BLaER1 treated with 17β-estradiol and CSF1 and Interleukin-3, amounts not matched to agents 10 nM and 100 nM (cell line): ENCODE measurements around the gene NOC3L.

Source experiments
- H3K27ac ChIP-seq, 11 experiments: shearing (Covaris generic); formaldehyde crosslinking; 2 replicates each; pipeline ENCODE4 v1.8.1; 2022
- H3K27me3 ChIP-seq, 11 experiments: shearing (Covaris generic); formaldehyde crosslinking; 2 replicates each; pipeline ENCODE4 v1.8.1; 2022
- H3K36me3 ChIP-seq, 11 experiments: shearing (Covaris generic); formaldehyde crosslinking; 2 replicates each; pipeline ENCODE4 v1.8.1; 2022
- H3K4me1 ChIP-seq, 10 experiments: shearing (Covaris generic); formaldehyde crosslinking; 2 replicates each; pipeline ENCODE4 v1.8.1; 2022
- H3K4me2 ChIP-seq, 11 experiments: shearing (Covaris generic); formaldehyde crosslinking; 2 replicates each; pipeline ENCODE4 v1.8.1; 2022
- H3K4me3 ChIP-seq, 10 experiments: shearing (Covaris generic); formaldehyde crosslinking; 2 replicates each; pipeline ENCODE4 v1.8.1; 2022
- H3K9ac ChIP-seq, 11 experiments: shearing (Covaris generic); formaldehyde crosslinking; 2 replicates each; pipeline ENCODE4 v1.8.1; 2022
- H3K9me3 ChIP-seq, 11 experiments: shearing (Covaris generic); formaldehyde crosslinking; replicated peaks in 1 of 11; 2 replicates each; pipeline ENCODE4 v1.8.1; 2022
- H4K20me1 ChIP-seq, 11 experiments: shearing (Covaris generic); formaldehyde crosslinking; 2 replicates each; pipeline ENCODE4 v1.8.1; 2022
- Cebpa-rat ChIP-seq, 11 experiments: shearing (Covaris generic); IDR thresholded peaks; 2 replicates each; pipeline ENCODE4 v1.8.1; 2022

The NOC3L gene, protein sequence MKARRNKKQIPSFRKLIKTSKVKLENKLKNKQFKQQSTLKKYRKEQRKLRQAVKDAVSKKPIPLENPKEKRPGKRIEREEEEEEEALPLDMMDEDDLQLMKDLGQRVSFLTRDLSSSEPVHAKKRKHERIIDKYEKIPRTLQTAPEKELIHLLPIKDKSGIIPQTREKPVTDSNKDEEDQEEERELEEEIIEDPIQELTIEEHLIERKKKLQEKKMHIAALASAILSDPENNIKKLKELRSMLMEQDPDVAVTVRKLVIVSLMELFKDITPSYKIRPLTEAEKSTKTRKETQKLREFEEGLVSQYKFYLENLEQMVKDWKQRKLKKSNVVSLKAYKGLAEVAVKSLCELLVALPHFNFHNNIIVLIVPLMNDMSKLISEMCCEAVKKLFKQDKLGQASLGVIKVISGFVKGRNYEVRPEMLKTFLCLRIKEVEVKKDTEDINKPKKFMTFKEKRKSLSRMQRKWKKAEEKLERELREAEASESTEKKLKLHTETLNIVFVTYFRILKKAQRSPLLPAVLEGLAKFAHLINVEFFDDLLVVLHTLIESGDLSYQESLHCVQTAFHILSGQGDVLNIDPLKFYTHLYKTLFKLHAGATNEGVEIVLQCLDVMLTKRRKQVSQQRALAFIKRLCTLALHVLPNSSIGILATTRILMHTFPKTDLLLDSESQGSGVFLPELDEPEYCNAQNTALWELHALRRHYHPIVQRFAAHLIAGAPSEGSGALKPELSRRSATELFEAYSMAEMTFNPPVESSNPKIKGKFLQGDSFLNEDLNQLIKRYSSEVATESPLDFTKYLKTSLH

DNA sequence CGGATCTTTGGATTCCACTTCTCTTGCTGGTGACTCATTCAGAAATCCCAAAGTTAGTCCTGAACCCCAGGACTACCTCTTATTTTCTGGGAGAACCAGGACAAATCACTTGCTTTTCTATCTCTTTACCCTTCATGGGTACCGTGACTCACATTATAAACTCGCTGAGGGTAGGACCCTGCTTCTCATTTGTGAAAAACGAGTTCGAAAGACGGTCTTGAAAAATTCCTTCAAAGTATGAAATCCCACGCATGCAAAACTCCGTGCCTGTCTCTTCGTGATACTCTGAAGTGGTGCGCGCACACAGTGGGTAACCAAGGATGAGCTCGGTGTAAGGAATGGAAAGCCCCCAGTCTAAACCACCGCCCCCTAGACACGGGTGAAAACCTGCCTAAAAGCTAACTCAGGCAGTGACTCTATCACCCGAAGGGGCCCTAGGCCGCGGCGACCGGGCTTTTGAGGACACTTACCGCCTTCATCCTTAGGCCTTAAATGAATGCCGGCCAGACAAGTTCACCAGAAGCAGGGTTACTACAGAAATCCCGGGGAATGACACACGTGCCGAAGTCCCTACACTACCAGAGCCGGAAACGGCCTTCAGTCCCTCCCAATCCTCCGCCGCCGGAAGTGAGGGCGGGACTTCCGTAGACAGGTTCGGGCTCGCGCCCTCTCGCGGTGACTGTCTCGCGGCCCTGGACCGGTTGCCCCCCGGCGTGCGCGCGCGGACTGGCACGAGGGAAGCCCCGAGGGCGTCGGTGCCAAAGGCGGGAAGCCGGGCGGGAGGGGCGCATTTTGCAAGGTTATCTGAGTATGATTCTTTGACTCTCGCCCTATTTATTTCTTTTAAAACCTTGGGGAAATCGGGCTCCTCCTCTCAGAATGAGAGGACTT, at the start of gene NOC3L:
Gene NOC3L (minus strand): TSS at position 580 of the 891 bp plus-strand sequence. CDS start 101 bp downstream, at position 479.
- H3K4me3 ChIP-seq = peak within 1 kb of the TSS; percentile 65 to 80 (median 72)
- peak within 1 kb of the TSS; percentile 71 to 84 (median 78) for H3K9ac ChIP-seq
- peaks cover under 1 to 39% (median 35%) of the 10 kb centered on the region in 11 experiments; a peak in 21 of 22 replicates for H3K36me3 ChIP-seq
- H3K27ac ChIP-seq = peak within 1 kb of the TSS; percentile 38 to 78 (median 74); a peak in 21 of 22 replicates
- no peaks in the 10 kb centered on the region; a peak in 1 of 22 replicates for H3K27me3 ChIP-seq
- peak within 1 kb of the TSS; percentile 62 to 85 (median 79) for H3K4me2 ChIP-seq
- peaks cover 0 to 20% (median 4%) of the 10 kb centered on the region in 11 experiments; a peak in 6 of 22 replicates for H4K20me1 ChIP-seq
- TF ChIP-seq Cebpa-rat (IDR thresholded peaks at IDR 0.05) = no peak
- H3K9me3 ChIP-seq = peaks cover 0 to 23% (median 11%) of the 10 kb centered on the region in 11 experiments; a peak in 15 of 22 replicates
- H3K4me1 ChIP-seq = peaks cover 9 to 28% (median 15%) of the 10 kb centered on the region in 10 experiments; a peak in 19 of 20 replicates

DNA sequence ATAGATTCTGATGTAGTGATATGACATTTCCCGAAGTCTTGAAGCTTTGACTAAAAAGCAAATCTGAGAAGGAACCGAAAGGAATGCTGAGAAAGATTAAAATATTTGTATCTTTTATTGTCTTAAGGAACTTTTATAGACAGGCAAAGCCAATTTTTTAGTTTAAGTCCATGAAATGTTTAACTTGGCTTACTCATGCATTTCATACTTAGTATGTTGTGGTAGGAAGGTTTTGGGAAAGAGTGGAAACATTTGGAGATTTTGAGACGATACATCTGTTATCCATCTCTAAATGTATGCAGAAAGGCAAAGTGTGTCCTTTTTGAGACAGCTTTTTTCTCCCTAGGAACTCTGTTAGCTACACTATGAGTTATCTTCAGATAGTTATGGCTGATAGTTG, 49.7 kb upstream of the NOC3L start:
- Histone ChIP-seq H3K36me3 (no peaks in the 10 kb centered on the region), H3K4me3 (no peak overlapping the region), H3K4me1 (peaks cover 0 to 38% (median 0%) of the 10 kb centered on the region in 10 experiments; a peak in 3 of 20 replicates), H4K20me1 (peaks cover 0 to 23% (median 0%) of the 10 kb centered on the region in 11 experiments; a peak in 7 of 22 replicates), H3K9ac (no peak overlapping the region), H3K9me3 (no peaks in the 10 kb centered on the region), H3K27me3 (no peaks in the 10 kb centered on the region), H3K27ac (no peak overlapping the region), H3K4me2 (peak overlapping the region in 2 of 11 experiments; percentile 47 to 52; a peak in 3 of 22 replicates)
- no peak for TF ChIP-seq Cebpa-rat (IDR thresholded peaks at IDR 0.05)

DNA sequence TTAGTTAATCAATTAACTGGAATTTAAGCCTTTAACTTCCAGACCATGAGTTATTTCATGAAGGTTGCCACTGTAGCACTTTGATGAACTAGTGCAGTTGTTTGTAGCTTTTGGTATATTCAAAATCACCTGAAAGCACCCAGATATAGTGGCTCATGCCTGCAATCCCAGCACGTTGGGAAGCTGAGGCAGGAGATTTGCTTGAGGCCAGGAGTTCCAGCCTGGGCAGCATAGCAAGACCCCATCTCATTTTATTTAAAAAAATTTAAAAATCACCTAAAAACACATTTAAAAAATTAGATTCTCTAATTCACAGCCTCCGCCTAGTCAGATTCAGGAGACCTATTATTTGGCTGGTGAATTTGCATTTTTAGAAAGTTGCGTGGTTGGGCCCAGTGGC, 48.6 kb upstream of the NOC3L start:
- no peak overlapping the region for H3K9ac ChIP-seq
- H4K20me1 ChIP-seq = peaks cover 0 to 24% (median 0%) of the 10 kb centered on the region in 11 experiments; a peak in 8 of 22 replicates
- H3K27ac ChIP-seq = no peak overlapping the region
- H3K4me3 ChIP-seq = no peak overlapping the region
- no peak overlapping the region for H3K4me2 ChIP-seq
- H3K9me3 ChIP-seq = no peaks in the 10 kb centered on the region
- peaks cover 0 to 34% (median 0%) of the 10 kb centered on the region in 10 experiments; a peak in 3 of 20 replicates for H3K4me1 ChIP-seq
- H3K27me3 ChIP-seq = no peaks in the 10 kb centered on the region; a peak in 1 of 22 replicates
- H3K36me3 ChIP-seq = no peaks in the 10 kb centered on the region
- no peak for TF ChIP-seq Cebpa-rat (IDR thresholded peaks at IDR 0.05)

DNA sequence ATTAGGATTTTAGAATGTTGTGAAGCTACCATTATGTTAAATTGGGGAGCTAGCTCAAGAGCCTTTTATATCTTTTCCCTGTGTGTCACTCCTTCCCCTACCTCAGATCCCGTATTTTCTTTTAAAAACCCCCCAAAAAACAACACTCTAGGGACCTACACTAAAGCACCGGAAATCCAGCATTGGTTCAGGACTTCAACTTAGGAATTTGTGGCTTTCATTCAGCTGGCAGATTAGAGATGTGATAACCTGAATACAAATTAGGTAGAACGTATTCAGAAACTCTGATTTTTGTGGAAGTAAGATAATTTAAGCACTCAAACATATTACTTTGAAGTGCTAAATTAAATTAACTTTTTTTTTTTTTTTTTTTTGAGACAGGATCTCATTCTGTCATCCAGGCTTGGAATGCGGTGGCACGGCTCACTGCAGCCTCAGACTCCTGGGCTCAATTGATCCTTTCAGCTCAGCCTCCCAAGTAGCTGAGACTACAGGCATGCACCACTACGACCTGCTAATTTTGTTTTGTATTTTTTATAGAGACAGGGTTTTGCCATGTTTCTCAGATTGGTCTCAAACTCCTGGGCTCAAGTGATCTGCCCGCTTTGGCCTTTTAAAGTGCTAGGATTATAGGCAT, 46.4 kb upstream of the NOC3L start:
- Histone ChIP-seq H4K20me1 (peaks cover 0 to 16% (median 0%) of the 10 kb centered on the region in 11 experiments; a peak in 8 of 22 replicates), H3K9ac (no peak overlapping the region), H3K27ac (no peak overlapping the region), H3K9me3 (no peaks in the 10 kb centered on the region), H3K27me3 (peaks cover 9 to 15% (median 10%) of the 10 kb centered on the region in 11 experiments), H3K4me3 (no peak overlapping the region), H3K4me1 (peaks cover 6 to 45% (median 7%) of the 10 kb centered on the region in 10 experiments; a peak in 17 of 20 replicates), H3K36me3 (no peaks in the 10 kb centered on the region), H3K4me2 (no peak overlapping the region)
- TF ChIP-seq Cebpa-rat (IDR thresholded peaks at IDR 0.05) = no peak

DNA sequence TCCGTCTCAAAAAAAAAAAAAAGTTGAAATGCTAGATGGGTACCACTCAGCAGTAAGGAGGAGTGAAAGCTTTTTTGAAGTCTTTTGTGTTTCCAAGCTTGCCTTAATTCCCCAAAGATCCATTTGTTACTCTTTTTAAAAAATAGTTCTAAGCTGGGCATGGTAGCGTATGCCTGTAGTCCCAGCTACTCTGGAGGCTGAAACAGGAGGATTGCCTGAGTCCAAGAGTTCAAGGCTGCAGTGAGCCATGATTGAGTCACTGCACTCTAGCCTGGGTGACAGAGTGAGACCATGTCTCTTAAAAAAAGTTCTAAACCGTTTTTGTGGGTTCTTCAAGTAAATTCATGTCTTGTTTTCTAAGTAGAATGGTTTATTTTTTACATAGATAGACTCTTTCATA, 44.9 kb upstream of the NOC3L start:
- Histone ChIP-seq H3K27ac (no peak overlapping the region), H3K4me1 (peaks cover 7 to 33% (median 9%) of the 10 kb centered on the region in 10 experiments; a peak in 17 of 20 replicates)
- TF ChIP-seq Cebpa-rat (IDR thresholded peaks at IDR 0.05) = no peak

DNA sequence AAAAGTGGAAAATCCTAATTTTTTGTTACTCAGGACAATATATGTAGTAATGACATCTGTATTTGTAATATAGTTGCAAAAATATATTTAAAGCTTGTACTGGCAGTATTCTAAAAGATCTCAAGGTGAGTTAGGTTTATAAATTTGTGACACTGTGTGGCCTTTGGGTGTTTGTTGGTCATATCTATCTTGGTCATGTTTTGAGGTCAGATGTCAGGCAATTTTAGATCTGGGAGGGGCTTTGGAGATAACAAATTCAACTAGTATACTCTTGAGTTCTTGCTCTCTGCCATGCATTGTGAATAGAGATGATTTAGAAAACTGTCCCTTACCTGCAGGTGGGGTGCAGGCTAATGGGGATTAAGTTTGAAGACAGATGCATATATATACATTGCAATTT, 42.7 kb upstream of the NOC3L start:
- no peaks in the 10 kb centered on the region for H3K36me3 ChIP-seq
- H3K27ac ChIP-seq = no peak overlapping the region
- H3K4me1 ChIP-seq = peaks cover 7 to 26% (median 9%) of the 10 kb centered on the region in 10 experiments; a peak in 18 of 20 replicates
- peaks cover 0 to 7% (median 0%) of the 10 kb centered on the region in 11 experiments; a peak in 6 of 22 replicates for H4K20me1 ChIP-seq
- peaks cover 16 to 26% (median 22%) of the 10 kb centered on the region in 11 experiments for H3K9me3 ChIP-seq
- H3K27me3 ChIP-seq = peaks cover 28 to 49% (median 42%) of the 10 kb centered on the region in 11 experiments
- H3K4me2 ChIP-seq = peak overlapping the region in 2 of 11 experiments; percentile 83 to 88; a peak in 3 of 22 replicates
- no peak overlapping the region for H3K9ac ChIP-seq
- no peak overlapping the region for H3K4me3 ChIP-seq
- TF ChIP-seq Cebpa-rat (IDR thresholded peaks at IDR 0.05) = no peak

More for the DNA sequence above, 44.9 kb upstream of the NOC3L start:
- Histone ChIP-seq H3K27me3 (peaks cover 24 to 29% (median 25%) of the 10 kb centered on the region in 11 experiments), H3K4me2 (peak overlapping the region in 1 of 11 experiments; percentile 46; a peak in 1 of 22 replicates), H3K9ac (no peak overlapping the region), H3K9me3 (peaks cover 7 to 14% (median 10%) of the 10 kb centered on the region in 11 experiments), H3K4me3 (no peak overlapping the region), H4K20me1 (peaks cover 0 to 16% (median 0%) of the 10 kb centered on the region in 11 experiments; a peak in 8 of 22 replicates), H3K36me3 (no peaks in the 10 kb centered on the region)

DNA sequence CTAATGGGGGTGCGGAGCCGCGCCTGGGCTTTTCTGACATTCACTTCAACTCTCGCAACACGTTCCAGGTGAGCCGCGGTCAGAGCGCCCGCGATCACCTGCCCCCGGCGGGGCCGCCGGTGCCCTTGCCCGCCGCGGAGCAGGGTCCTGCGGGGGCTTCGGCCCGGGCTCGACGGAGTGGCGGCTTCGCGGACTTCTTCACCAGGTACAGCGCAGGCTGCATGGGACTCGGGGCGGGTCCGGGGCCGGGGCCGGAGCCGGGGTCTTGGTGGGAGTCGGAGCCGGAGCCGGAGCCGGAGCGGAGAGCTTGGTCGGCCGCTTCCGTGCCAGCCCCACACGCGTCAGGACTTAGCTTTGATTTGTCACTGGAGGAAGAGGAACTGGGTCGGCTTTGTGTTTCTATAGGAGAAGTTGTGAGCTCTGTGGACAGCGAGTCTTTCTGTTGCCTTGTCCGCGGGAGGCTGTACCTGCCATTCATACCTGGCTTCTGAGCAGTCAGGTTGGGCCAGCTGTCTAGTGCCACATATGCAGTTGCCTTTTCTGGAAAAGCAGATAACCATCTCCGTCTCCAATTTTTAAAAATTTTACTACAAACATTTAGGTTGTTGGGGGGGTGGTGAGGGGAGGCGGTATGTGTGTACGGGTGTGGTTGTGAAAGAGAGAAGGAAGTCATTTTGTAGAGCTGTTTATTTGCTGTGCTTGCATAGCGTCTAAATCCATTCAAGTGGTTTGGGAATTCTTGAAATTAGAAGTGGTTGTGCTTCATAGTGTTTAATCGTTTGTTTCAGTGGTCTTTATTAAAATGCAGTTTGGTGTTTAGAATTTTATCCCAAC, 40.9 kb upstream of the NOC3L start:
- Histone ChIP-seq H3K9ac (peak overlapping the region; percentile 71 to 93 (median 82)), H3K9me3 (peaks cover 16 to 26% (median 22%) of the 10 kb centered on the region in 11 experiments), H3K4me3 (peak overlapping the region; percentile 72 to 86 (median 77)), H3K27me3 (peaks cover 28 to 49% (median 42%) of the 10 kb centered on the region in 11 experiments), H4K20me1 (peaks cover 0 to 3% (median 0%) of the 10 kb centered on the region in 11 experiments; a peak in 3 of 22 replicates), H3K27ac (peak overlapping the region; percentile 55 to 89 (median 71)), H3K4me1 (peaks cover 7 to 26% (median 9%) of the 10 kb centered on the region in 10 experiments; a peak in 18 of 20 replicates), H3K36me3 (no peaks in the 10 kb centered on the region), H3K4me2 (peak overlapping the region; percentile 52 to 88 (median 74))
- no peak for TF ChIP-seq Cebpa-rat (IDR thresholded peaks at IDR 0.05)
